ENCODE measurements around the gene UBAC2. TPM values are rescaled to one million over a fixed set of nuclear protein-coding genes. Genes with fewer than 3 reads are reported as not detected.

Gene UBAC2
- 10 to 100 TPM; 38.7 to 52.1 (median 46.8) TPM for total RNA-seq
- polyA plus RNA-seq, result 10 to 100 TPM; 57.2 to 87.5 TPM
- long read RNA-seq, donor 1, transcript UBAC2-203 (9 exons, 1,375 nt), result major isoform, 415 of 516 reads
- long read RNA-seq, donor 1, partial matches to known transcripts, result 37 of 516 reads
- long read RNA-seq, donor 1, other reads (novel, unspliced or antisense), result 61 of 516 reads
- long read RNA-seq, donor 2, transcript UBAC2-203 (9 exons, 1,375 nt), result major isoform, 28 of 32 reads
- long read RNA-seq, donor 2, partial matches to known transcripts, result 0 of 32 reads
- long read RNA-seq, donor 2, other reads (novel, unspliced or antisense), result 0 of 32 reads
- long read RNA-seq, donor 3, transcript UBAC2-203 (9 exons, 1,375 nt), result major isoform, 129 of 157 reads
- long read RNA-seq, donor 3, partial matches to known transcripts, result 7 of 157 reads
- long read RNA-seq, donor 3, other reads (novel, unspliced or antisense), result 17 of 157 reads

- WGBS, 3 donors, result 0 to 1% (median 0%) methylated on average over 66 to 76 of the region's 76 CpGs
- no peaks in the 10 kb centered on the region for H3K9me3 ChIP-seq
- no peaks in the 10 kb centered on the region for H3K27me3 ChIP-seq
- peaks cover 1% of the 10 kb centered on the region for H3K4me1 ChIP-seq (ENCODE audit: insufficient read depth)
- peak within 1 kb of the TSS; percentile 95 for H3K4me3 ChIP-seq
- intact Hi-C loops (cut with DNase I), result no loop called here
- peak; percentile 95 to 97 (median 96) for DNase-seq
- H3K36me3 ChIP-seq, result no peaks in the 10 kb centered on the region
- peak; percentile 98 for TF ChIP-seq POLR2A (IDR thresholded peaks at IDR 0.05)
- peak in 2 of 3 donors; percentile 32 to 61 for TF ChIP-seq CTCF (IDR thresholded peaks at IDR 0.05)
- no peak for TF ChIP-seq EP300 (IDR thresholded peaks at IDR 0.05)
- peak within 1 kb of the TSS; percentile 96 to 99 for H3K27ac ChIP-seq
These were observed at the start of gene UBAC2 for GRCh38 chr13:99200432-99201167. TSS of gene UBAC2 (plus strand) at chr13:99200854. CDS start at chr13:99200909, 55 bp downstream.

- Histone ChIP-seq H3K9me3 (no peaks in the 10 kb centered on the region), H3K4me3 (no peak overlapping the region), H3K27me3 (no peaks in the 10 kb centered on the region), H3K36me3 (no peaks in the 10 kb centered on the region), H3K27ac (no peak overlapping the region), H3K4me1 (ENCODE audit: insufficient read depth) (no peaks in the 10 kb centered on the region)
- TF ChIP-seq POLR2A (IDR thresholded peaks at IDR 0.05) (no peak), CTCF (IDR thresholded peaks at IDR 0.05) (no peak), EP300 (IDR thresholded peaks at IDR 0.05) (no peak)
- 69 to 78% (median 75%) methylated on average over 4 of the region's 4 CpGs for WGBS, 3 donors
- no peak for DNase-seq
- intact Hi-C loops (cut with DNase I), result no loop called here
These were observed 49.1 kb upstream of the UBAC2 start for GRCh38 chr13:99151516-99151915.

- DNase-seq, result no peak
- 53 to 71% (median 54%) methylated on average over 1 of the region's 1 CpG for WGBS, 3 donors
- no peaks in the 10 kb centered on the region for H3K4me1 ChIP-seq (ENCODE audit: insufficient read depth)
- H3K36me3 ChIP-seq, result no peaks in the 10 kb centered on the region
- intact Hi-C loops (cut with DNase I), result no loop called here
- TF ChIP-seq EP300 (IDR thresholded peaks at IDR 0.05) (no peak), POLR2A (IDR thresholded peaks at IDR 0.05) (no peak), CTCF (IDR thresholded peaks at IDR 0.05) (no peak)
- no peak overlapping the region for H3K4me3 ChIP-seq
- no peaks in the 10 kb centered on the region for H3K9me3 ChIP-seq
- H3K27ac ChIP-seq, result no peak overlapping the region
- no peaks in the 10 kb centered on the region for H3K27me3 ChIP-seq
These were observed 47.4 kb upstream of the UBAC2 start for GRCh38 chr13:99153219-99153618.

GRCh38 chr13:99154064-99154463, 46.6 kb upstream of the UBAC2 start:
- WGBS, 3 donors, result 90 to 94% (median 93%) methylated on average over 2 of the region's 2 CpGs
- Histone ChIP-seq H3K27me3 (no peaks in the 10 kb centered on the region), H3K4me3 (no peak overlapping the region), H3K36me3 (no peaks in the 10 kb centered on the region), H3K4me1 (ENCODE audit: insufficient read depth) (no peaks in the 10 kb centered on the region), H3K27ac (no peak overlapping the region), H3K9me3 (no peaks in the 10 kb centered on the region)
- intact Hi-C loops (cut with DNase I), result no loop called here
- TF ChIP-seq POLR2A (IDR thresholded peaks at IDR 0.05) (no peak), CTCF (IDR thresholded peaks at IDR 0.05) (no peak), EP300 (IDR thresholded peaks at IDR 0.05) (no peak)
- DNase-seq, result no peak
